H9 (cell line): ENCODE measurements around the gene SLC41A1. TPM values are rescaled to one million over a fixed set of nuclear protein-coding genes. Genes with fewer than 3 reads are reported as not detected.

Source experiments
- DNase-seq: peaks from one replicate; pipeline ENCODE4 v3.0.0-alpha.2; 2017
- H2AFZ ChIP-seq: one replicate; pipeline ENCODE4 v1.6.1; 2013; ENCODE audit warnings: mild to moderate bottlenecking, low read length, control low read depth, moderate library complexity
- H2AK5ac ChIP-seq: 2 replicates; pipeline ENCODE4 v1.6.1; 2013; ENCODE audit warnings: low read length, control low read depth, mixed read lengths; ENCODE audit not compliant: insufficient read length
- H2BK120ac ChIP-seq: one replicate; pipeline ENCODE4 v1.6.1; 2013; ENCODE audit warnings: low read depth, mild to moderate bottlenecking, low read length, control low read depth, inconsistent platforms; ENCODE audit not compliant: poor library complexity, severe bottlenecking
- H2BK12ac ChIP-seq: 2 replicates; pipeline ENCODE4 v1.6.1; 2013; ENCODE audit warnings: low read length, control low read depth, mixed read lengths, low read depth; ENCODE audit not compliant: insufficient read length
- H2BK15ac ChIP-seq: 2 replicates; pipeline ENCODE4 v1.6.1; 2013; ENCODE audit warnings: low read depth, low read length, control low read depth
- H2BK20ac ChIP-seq: one replicate; pipeline ENCODE4 v1.6.1; 2013; ENCODE audit warnings: low read depth, mild to moderate bottlenecking, low read length, control low read depth, inconsistent platforms; ENCODE audit not compliant: poor library complexity, severe bottlenecking
- H2BK5ac ChIP-seq: 2 replicates; pipeline ENCODE4 v1.6.1; 2013; ENCODE audit warnings: low read length, control low read depth, mixed read lengths; ENCODE audit not compliant: insufficient read length
- H3K14ac ChIP-seq: 2 replicates; pipeline ENCODE4 v1.6.1; 2013; ENCODE audit warnings: low read length, control low read depth; ENCODE audit not compliant: insufficient read depth
- H3K18ac ChIP-seq: 2 replicates; pipeline ENCODE4 v1.6.1; 2013; ENCODE audit warnings: low read depth, mild to moderate bottlenecking, mixed read lengths, low read length, control low read depth; ENCODE audit not compliant: insufficient read length
- H3K23ac ChIP-seq: 2 replicates; pipeline ENCODE4 v1.6.1; 2013; ENCODE audit warnings: low read length, control low read depth, mixed read lengths, low read depth; ENCODE audit not compliant: insufficient read length
- H3K23me2 ChIP-seq: 2 replicates; pipeline ENCODE4 v1.6.1; 2013; ENCODE audit warnings: low read depth, mild to moderate bottlenecking, mixed read lengths, low read length, control low read depth; ENCODE audit not compliant: insufficient read length, poor library complexity, severe bottlenecking
- H3K27ac ChIP-seq: 2 replicates; pipeline ENCODE4 v1.5.1; 2013; ENCODE audit warnings: low read length, control low read depth, mixed read lengths, low read depth; ENCODE audit not compliant: insufficient read length
- H3K27me3 ChIP-seq: 2 replicates; pipeline ENCODE4 v1.6.1; 2013; ENCODE audit warnings: low read length, control low read depth, inconsistent platforms; ENCODE audit not compliant: insufficient read depth
- H3K4ac ChIP-seq: 2 replicates; pipeline ENCODE4 v1.6.1; 2013; ENCODE audit warnings: low read depth, mild to moderate bottlenecking, control low read depth, inconsistent platforms, low read length, moderate library complexity
- H3K4me1 ChIP-seq: 2 replicates; pipeline ENCODE4 v1.6.1; 2013; ENCODE audit warnings: low read length, control low read depth, inconsistent platforms; ENCODE audit not compliant: insufficient read depth
- H3K4me2 ChIP-seq: 2 replicates; pipeline ENCODE4 v1.6.1; 2013; ENCODE audit warnings: low read length, control low read depth, mixed read lengths; ENCODE audit not compliant: insufficient read length, insufficient read depth
- H3K56ac ChIP-seq: 2 replicates; pipeline ENCODE4 v1.6.1; 2013; ENCODE audit warnings: low read depth, mild to moderate bottlenecking, mixed read lengths, low read length, control low read depth; ENCODE audit not compliant: insufficient read length
- H3K79me1 ChIP-seq: 2 replicates; pipeline ENCODE4 v1.6.1; 2013; ENCODE audit warnings: low read depth, mild to moderate bottlenecking, moderate library complexity, low read length, control low read depth, inconsistent platforms; ENCODE audit not compliant: insufficient read depth, poor library complexity, severe bottlenecking
- H3K79me2 ChIP-seq: 2 replicates; pipeline ENCODE4 v1.6.1; 2013; ENCODE audit warnings: low read length, control low read depth, inconsistent platforms; ENCODE audit not compliant: insufficient read depth
- H3K9ac ChIP-seq: 2 replicates; pipeline ENCODE4 v1.6.1; 2013; ENCODE audit warnings: low read length, control low read depth, mixed read lengths; ENCODE audit not compliant: insufficient read length; ENCODE audit errors: extremely low read depth
- H3K9me3 ChIP-seq: one replicate; pipeline ENCODE4 v1.6.1; 2013; ENCODE audit warnings: low read depth, low read length, inconsistent platforms; ENCODE audit not compliant: control insufficient read depth
- H3T11ph ChIP-seq: one replicate; pipeline ENCODE4 v1.6.1; 2013; ENCODE audit warnings: mild to moderate bottlenecking, low read length, control low read depth, inconsistent platforms
- H4K20me1 ChIP-seq: one replicate; pipeline ENCODE4 v1.6.1; 2013; ENCODE audit not compliant: control insufficient read depth, insufficient read length, insufficient read depth
- H4K5ac ChIP-seq: 2 replicates; pipeline ENCODE4 v1.6.1; 2013; ENCODE audit warnings: low read depth, mild to moderate bottlenecking, mixed read lengths, low read length, control low read depth; ENCODE audit not compliant: insufficient read length
- H4K8ac ChIP-seq: replicated peaks from 2 replicates; pipeline ENCODE4 v1.6.1; 2013; ENCODE audit warnings: low read length, control low read depth, mixed read lengths, low read depth; ENCODE audit not compliant: insufficient read length
- H4K91ac ChIP-seq: 2 replicates; pipeline ENCODE4 v1.6.1; 2013; ENCODE audit warnings: low read depth, mild to moderate bottlenecking, moderate library complexity, mixed read lengths, low read length, control low read depth; ENCODE audit not compliant: insufficient read length
- H3K27ac Mint-ChIP-seq, 3 experiments: 2 replicates in 2 of 3; 3 replicates in 1 of 3; pipeline ENCODE4 v1.8.0; 2020 to 2021; ENCODE audit warnings: mixed read lengths in 3 of 3, mild to moderate bottlenecking in 1 of 3, moderate library complexity in 1 of 3
- H3K27me3 Mint-ChIP-seq: 2 replicates; pipeline ENCODE4 v1.8.0; 2021; ENCODE audit warnings: low read depth, mild to moderate bottlenecking, moderate library complexity, mixed read lengths
- H3K36me3 Mint-ChIP-seq, 3 experiments: 2 replicates in 2 of 3; 3 replicates in 1 of 3; pipeline ENCODE4 v1.8.0; 2020 to 2021; ENCODE audit warnings: low read depth in 3 of 3, mixed read lengths in 3 of 3; ENCODE audit not compliant: insufficient read depth in 1 of 3
- H3K4me1 Mint-ChIP-seq, 2 experiments: 2 replicates each; pipeline ENCODE4 v1.8.0; 2020; ENCODE audit warnings: mixed read lengths in 2 of 2
- H3K4me3 Mint-ChIP-seq, 2 experiments: 2 replicates in 1 of 2; 3 replicates in 1 of 2; pipeline ENCODE4 v1.8.0; 2020 to 2021; ENCODE audit warnings: mild to moderate bottlenecking in 2 of 2, mixed read lengths in 2 of 2, moderate library complexity in 1 of 2
- H3K9me3 Mint-ChIP-seq, 2 experiments: 2 replicates in 1 of 2; 3 replicates in 1 of 2; pipeline ENCODE4 v1.8.0; 2020; ENCODE audit warnings: mild to moderate bottlenecking in 2 of 2, mixed read lengths in 2 of 2, moderate library complexity in 1 of 2
- CTCF ChIP-seq: fragments of 200-600 bp; sonication (generic); conservative IDR thresholded peaks from 3 replicates; pipeline ENCODE4 v1.8.0; 2021; ENCODE audit warnings: antibody characterized with exemption, mild to moderate bottlenecking
- WGBS: extraction: QIAGEN DNeasy Blood & Tissue Kit; methylation state at CpG from one replicate; pipeline ENCODE4 v1.1.7; 2013; ENCODE audit warnings: missing lambda C conversion rate, low lambda C conversion rate, mixed read lengths; ENCODE audit not compliant: insufficient read length; ENCODE audit errors: extremely low coverage; 5-methylcytosine and 5-hydroxymethylcytosine counted together
- total RNA-seq: library from RNA; stranded (reverse); gene quantifications from 2 replicates; pipeline ENCODE4 v1.2.1, GENCODE V29; 2021

The SLC41A1 gene
- total RNA-seq, 1 experiment from 2014 or later = 18.2 TPM

GRCh38 chr1:205751036-205751651 lies 61.9 kb downstream of the SLC41A1 start:
- Histone ChIP-seq H4K91ac (no peak overlapping the region), H3K27ac (no peak overlapping the region), H3K27me3 (no peaks in the 10 kb centered on the region), H3K79me1 (no peaks in the 10 kb centered on the region), H3K4me1 (no peaks in the 10 kb centered on the region), H2BK120ac (no peak overlapping the region), H4K5ac (no peak overlapping the region), H3K23ac (no peak overlapping the region), H4K8ac (no peak overlapping the region), H3K9me3 (no peaks in the 10 kb centered on the region), H3K79me2 (peaks cover 27% of the 10 kb centered on the region), H2BK5ac (no peak overlapping the region), H3K18ac (no peak overlapping the region), H4K20me1 (peaks cover 2% of the 10 kb centered on the region), H3K9ac (peak overlapping the region; percentile 17), H3T11ph (no peak overlapping the region), H2BK20ac (no peak overlapping the region), H3K14ac (no peak overlapping the region), H2AK5ac (no peak overlapping the region), H2BK12ac (no peak overlapping the region), H3K4me2 (no peak overlapping the region), H3K23me2 (no peaks in the 10 kb centered on the region), H3K56ac (no peak overlapping the region), H3K4ac (no peak overlapping the region), H2AFZ (no peak overlapping the region), H2BK15ac (no peak overlapping the region)
- Mint-ChIP-seq H3K27ac (peak overlapping the region in 2 of 3 experiments; percentile 41 to 100; a peak in 5 of 7 replicates), H3K36me3 (peaks cover 15 to 27% (median 22%) of the 10 kb centered on the region in 3 experiments), H3K27me3 (peaks cover 6% of the 10 kb centered on the region), H3K4me3 (peak overlapping the region; percentile 58 to 94), H3K9me3 (no peaks in the 10 kb centered on the region; a peak in 1 of 5 replicates), H3K4me1 (peaks cover 20 to 33% of the 10 kb centered on the region in 2 experiments)
- no peak for TF ChIP-seq CTCF
- no CpG with 5 or more reads among the region's 13 CpGs for WGBS
- DNase-seq = peak; percentile 61
